T-helper 2 cell (primary cell): ENCODE data around the gene ASGR2.
"Not testable (repeated sequence)": the region's sequence is repeated elsewhere in the genome, so short reads cannot be mapped to it uniquely, and the experiment has no call there.

Source experiments
- DNase-seq, 5 experiments: peaks; one replicate each; pipeline versions ENCODE4 v3.0.0 to v3.0.0-alpha.2; 2012 to 2022
- total RNA-seq, 2 donors: gene quantifications; one replicate each; lab custom pipeline; 2026; lab: John Stamatoyannopoulos, UW

Gene ASGR2
- total RNA-seq, result 0 reads per million in 2 donors

- no peak for DNase-seq
Observed at GRCh38 chr17:7114241-7114874, at the start of gene ASGR2. ASGR2 (minus strand) TSS chr17:7114822; CDS start chr17:7114240, 582 bp downstream.

GRCh38 chr17:7159571-7159970, 44.9 kb upstream of the ASGR2 start:
- DNase-seq, result not testable (repeated sequence)

GRCh38 chr17:7158424-7158823, 43.8 kb upstream of the ASGR2 start:
- not testable (repeated sequence) for DNase-seq

DNA sequence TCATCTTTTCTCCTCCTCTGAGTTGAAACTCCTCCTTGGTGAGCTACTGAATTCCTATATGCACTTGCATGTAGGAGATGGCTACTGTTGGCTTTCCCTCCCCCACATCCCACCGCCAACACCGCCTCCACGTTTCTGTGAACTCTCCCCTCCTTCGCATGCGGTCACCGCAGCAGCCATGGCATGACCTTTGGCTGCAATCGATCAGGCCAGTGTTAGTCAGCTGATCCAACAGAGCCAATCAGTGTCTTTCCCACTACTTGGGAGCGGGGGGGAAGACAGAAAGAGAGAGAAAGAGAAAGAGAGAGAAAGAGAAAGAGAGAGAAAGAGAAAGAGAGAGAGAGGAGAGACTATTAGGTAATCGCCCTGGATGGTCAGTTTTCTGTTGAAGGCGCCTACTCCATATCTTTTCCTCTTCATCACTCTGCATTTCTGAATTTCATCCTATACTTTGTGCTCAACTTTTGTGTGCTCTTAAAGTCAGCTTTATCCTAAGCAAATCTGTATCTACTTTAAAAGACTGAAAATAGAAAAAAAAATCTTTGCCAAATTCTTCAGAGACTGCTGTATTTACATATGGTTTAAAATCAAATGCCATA, 41.8 kb upstream of the ASGR2 start:
- DNase-seq, result no peak

DNA sequence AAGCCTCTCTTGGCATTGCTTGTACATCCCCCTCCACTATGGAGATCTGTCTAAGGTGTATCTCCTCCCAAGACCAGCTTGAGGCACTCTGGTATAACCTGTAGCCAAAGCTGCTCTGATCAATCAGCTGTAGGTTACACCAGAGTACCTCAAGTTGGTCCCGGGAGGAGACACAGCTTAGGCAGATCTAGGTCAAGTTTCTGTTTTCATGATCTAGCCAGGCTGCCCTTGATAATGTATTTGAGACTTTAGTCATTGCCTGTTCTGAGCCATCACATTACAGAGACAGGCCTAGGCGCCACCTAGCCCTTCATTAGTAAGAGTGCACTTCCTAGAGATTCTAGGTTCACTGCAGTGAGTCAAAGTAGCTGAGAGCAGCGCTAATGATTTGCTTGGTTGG, 33.1 kb upstream of the ASGR2 start:
- peak in 1 of 5 experiments; percentile 17 for DNase-seq

DNA sequence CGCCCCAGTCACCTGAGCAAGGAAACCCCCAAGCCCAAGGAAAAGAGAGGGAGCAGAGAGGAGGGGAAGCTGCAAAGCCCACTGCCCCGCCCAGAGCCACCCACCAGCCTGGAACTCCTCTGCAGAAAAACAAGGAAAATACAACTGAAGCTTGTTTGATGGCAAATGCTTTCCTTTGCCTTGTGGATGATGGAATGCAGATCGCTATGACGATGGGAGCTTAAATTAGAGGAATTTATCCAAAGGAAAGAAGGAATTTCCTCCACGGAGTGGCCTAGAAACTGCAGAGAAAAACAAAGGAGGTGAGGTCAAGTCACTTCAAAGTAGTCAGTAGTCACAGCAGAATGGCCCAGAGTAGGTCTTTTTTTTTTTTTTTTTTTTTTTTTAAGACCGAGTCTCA, 31.5 kb upstream of the ASGR2 start:
- DNase-seq, result no peak

DNA sequence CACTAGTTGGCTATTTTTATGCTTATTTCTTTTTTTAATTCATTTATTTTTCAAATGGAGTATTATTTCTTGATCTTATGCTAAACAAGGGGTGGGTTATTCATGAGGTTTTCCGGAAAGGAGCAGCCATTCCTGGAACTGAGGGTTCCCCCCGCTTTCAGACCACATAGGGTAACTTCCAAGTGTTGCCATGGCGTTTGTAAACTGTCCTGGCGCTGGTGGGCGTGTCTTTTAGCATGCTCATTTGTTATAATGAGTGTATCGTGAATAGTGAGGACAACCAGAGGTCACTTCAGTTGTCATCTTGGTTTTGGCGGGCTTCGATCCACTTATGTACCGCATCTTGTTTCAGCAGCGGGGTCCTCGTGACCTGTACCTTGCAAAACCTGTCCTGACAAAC, 29.6 kb upstream of the ASGR2 start:
- DNase-seq, result no peak

GRCh38 chr17:7141824-7142223, 27.2 kb upstream of the ASGR2 start:
- DNase-seq, result no peak

- DNase-seq, result peak in 1 of 5 experiments; percentile 23
Observed at GRCh38 chr17:7139400-7139799, 24.8 kb upstream of the ASGR2 start.

- DNase-seq, result no peak
Observed at GRCh38 chr17:7138800-7139381, 24.3 kb upstream of the ASGR2 start.

DNA sequence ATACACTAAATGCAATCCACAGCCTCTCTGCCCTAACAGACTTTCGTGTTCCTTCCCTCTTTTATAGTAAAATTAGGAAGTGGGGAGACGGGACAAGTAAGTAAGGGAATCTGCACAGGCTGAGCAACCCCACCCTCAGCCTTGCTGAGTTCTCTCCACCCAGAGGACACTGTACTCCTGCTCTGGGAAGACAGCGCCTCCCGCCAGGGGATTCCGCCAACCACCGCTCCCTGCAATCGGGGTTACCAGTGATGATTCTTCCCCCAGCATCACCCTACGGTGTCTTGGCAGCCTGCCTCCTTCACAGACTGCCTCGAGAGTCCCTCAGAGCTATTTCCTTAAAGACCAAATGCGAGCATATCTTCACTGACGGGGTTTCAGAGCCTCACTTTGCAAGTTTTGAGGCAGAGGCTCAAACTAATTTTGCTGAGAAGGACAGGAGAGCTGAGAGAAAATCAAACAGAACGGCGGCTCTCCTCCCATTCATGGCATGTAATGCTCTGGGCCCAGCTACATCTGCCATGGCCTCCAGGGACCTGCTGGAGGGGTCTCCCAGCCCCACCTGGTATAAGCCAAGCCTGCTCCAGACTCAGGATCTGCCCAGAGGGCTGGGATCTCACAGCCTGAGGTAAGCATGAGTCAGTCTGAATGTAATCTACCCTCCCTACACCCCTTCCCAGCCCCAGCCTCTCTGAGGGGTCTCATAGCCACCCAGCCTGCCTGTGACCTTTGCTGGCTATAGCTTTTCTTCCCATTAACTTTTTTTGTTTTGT, 22.7 kb upstream of the ASGR2 start:
- no peak for DNase-seq

GRCh38 chr17:7136266-7136877, 21.8 kb upstream of the ASGR2 start:
- DNase-seq, result peak; percentile 48 to 74 (median 72)

- DNase-seq, result no peak
Observed at GRCh38 chr17:7133916-7134315, 19.3 kb upstream of the ASGR2 start.

- DNase-seq, result peak in 4 of 5 experiments; percentile 8 to 52 (median 16)
Observed at GRCh38 chr17:7133424-7133823, 18.8 kb upstream of the ASGR2 start.

DNA sequence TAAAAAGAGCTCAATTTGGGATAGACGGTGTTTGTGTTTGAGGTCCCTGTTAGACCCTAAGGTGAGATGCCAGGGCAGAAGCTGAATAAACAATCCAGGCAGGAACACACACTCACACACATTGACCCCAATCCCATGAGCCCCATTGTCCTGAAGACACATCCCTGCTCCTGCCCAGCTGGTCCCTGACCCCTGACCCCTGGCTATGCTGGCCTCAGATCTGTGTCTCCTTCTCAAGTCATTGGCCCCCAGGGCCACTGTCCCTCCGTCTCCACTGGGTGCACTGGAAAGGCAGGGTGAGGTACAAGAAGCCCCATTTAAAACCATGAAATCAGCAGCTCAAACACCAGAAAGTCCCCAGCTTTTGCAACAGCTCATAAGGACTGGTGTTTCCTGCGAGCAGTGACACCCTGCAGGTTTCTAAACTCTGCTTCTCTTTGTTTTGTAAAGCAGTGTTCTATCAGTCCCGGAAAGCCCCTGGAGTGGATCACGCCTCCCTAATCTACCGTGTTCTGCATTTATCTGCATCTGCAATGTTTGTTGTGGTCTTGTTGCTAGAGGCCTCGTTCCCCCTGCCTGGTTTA, 18.0 kb upstream of the ASGR2 start:
- peak in 4 of 5 experiments; percentile 21 to 88 (median 50) for DNase-seq

DNA sequence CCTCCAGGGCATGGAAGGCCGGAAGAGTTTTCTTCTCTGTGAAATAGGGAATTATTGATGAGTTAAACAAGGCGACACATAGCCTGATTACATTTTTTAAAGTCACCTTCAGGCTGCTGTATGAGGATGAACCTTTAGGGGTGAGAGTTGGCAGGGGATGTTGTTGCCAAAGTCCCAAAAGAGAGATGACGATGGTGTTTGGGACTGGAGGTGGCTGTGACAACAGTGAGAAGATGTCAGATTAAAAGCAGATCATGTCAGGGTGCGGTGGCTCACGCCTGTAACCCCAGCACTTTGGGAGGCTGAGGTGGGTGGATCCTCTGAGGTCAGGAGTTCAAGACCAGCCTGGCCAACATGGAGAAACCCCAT, 16.8 kb upstream of the ASGR2 start:
- no peak for DNase-seq

DNA sequence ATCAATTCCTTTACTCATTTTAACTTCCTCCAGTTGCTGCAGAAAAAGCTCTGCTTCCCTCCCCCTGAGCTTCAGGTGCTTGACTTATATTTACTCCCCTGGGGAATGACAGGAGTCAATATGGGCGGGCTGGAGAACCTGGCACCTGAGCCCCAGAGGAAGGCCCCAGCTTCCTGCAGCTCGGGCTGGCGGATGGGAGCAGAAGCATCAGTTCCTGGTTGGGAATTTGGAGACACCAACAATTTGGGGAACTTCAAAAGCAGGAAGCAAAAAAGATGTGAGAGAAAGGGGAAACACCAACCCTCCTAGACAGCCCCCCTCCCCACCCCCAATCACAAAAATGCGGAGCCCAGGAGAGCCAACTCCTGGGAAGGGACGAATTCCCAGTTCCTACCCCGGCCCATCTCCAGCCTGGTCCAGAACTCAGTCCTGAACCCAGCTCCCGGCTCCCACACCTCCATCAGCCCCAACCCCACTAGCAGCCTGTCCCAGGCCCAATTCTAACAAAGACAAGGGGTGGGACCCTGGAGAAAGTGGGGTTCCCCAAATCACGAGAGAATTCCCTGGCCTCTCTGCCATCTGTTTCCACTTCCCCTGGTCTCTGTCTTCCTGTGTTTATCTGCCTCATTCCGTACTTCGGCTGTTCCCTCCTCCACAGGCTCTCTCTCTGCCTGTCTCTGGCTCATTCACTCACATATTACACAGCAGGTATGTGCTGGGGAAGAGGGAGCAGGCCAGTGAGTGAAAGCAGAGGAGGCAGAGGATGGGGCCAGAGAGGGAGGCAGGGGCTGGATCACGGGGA, 16.2 kb upstream of the ASGR2 start:
- no peak for DNase-seq

- no peak for DNase-seq
Observed at GRCh38 chr17:7129311-7129710, 14.7 kb upstream of the ASGR2 start.

DNA sequence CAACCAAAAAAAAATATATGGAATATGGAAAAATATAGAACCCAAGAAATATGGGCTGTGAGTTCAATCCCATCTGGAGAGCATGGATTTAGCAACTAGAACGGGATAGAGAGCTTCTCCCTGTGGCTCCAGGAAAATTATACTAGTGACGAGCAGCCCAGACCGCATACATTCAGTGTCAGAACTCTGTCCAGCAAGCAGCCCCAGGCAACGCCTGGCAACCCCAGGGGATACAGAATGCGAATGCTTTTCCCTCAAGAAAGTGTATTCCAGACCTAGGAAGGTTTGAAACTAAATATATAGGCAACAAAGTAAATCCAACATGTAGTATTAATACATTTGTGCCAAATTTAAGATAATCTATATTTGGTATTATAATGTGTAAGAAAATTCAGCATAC, 13.5 kb upstream of the ASGR2 start:
- no peak for DNase-seq

GRCh38 chr17:7127501-7127900, 12.9 kb upstream of the ASGR2 start:
- DNase-seq, result not testable (repeated sequence)

DNA sequence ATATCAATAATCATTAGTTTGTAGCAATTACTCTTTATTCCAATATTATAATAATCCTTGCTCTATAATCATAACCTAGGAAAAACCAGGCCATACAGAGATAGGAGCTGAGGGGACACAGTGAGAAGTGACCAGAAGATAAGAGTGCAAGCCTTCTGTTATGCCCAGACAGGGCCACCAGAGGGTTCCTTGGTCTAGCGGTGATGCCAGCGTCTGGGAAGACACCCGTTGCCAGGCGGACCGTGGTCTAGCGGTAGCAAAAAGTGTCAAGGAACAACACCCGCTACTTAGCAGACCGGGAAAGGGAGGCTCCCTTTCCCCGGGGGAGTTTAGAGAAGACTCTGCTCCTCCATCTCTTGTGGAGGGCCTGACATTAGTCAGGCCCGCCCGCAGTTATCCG, 11.8 kb upstream of the ASGR2 start:
- not testable (repeated sequence) for DNase-seq

- DNase-seq, result no peak
Observed at GRCh38 chr17:7124923-7125322, 10.3 kb upstream of the ASGR2 start.
